ENCODE results near the gene POLR3H.
"Not testable (repeated sequence)": the region's sequence is repeated elsewhere in the genome, so short reads cannot be mapped to it uniquely, and the experiment has no call there.

Gene POLR3H

DNA sequence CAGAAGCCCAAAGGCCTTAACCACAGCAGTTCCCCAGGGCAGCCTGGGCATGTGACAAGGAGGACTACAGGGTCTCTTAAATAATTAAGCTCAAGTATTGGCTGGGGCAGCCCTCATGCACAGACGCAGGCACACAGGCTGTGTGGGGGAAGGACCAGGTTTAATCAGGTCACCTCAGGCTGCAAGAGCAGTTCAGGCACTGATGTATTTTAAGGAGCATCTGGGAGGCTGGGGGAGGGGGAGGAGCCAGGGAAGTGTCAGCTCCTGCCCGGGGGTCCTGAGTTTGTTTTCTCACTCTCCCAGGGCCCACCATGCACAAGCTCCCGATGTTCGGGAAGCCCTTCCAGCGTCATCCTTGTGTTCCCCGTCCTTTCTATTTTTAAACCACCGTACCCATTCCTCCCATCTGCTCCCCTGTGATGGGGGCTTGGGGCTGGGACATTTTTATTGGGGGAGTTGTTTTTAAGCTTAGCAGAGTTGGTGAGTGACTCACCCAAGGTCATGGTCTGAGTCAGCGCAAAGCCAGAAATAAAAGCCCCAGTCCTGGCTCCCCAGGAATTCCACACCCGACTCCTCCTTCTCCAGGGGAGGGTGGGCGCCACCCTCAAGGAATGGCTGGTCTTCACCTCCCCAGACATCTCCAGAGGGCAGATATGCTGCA, 18.9 kb upstream of the POLR3H start:
- DNase-seq = no peak

DNA sequence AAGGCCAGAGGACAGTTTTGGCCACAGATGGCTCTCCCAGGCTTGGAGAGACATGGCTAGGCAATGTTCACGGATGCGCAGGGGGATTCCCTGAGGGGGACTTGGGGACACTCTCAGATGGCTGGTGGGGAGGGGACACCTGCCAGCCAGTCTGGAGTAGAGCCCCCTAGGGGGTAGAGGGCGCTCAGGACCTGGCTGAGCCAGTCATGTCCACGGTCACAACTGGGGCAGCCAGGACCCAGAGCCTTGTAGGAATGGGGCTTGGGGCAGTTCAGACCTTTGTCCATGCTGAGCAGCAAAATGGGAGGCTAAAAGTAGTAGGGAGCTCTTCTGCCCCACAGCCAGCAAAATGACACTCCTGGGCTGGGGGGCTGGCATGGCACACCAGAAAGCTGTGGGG, 18.2 kb upstream of the POLR3H start:
- no peak for DNase-seq

DNA sequence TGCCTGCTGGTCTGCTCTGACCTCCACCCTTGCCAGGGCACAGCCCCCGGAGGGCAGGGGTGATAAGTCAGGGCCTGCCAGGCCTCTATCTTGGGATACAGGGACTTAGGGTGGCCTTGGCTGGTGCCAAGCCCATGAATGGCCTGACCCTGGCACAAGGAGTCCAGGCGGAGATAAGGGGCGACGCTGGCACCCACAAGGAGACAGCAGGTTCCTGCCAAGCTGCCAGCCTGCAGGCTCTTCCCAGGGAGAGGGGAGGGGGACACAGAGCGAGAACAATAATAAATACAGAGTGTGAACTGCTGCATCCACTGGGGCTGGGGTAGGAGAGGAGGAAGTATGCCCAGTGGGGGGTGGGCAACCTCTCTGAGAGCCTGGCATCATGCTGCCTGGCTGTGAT, 17.5 kb upstream of the POLR3H start:
- no peak for DNase-seq

DNA sequence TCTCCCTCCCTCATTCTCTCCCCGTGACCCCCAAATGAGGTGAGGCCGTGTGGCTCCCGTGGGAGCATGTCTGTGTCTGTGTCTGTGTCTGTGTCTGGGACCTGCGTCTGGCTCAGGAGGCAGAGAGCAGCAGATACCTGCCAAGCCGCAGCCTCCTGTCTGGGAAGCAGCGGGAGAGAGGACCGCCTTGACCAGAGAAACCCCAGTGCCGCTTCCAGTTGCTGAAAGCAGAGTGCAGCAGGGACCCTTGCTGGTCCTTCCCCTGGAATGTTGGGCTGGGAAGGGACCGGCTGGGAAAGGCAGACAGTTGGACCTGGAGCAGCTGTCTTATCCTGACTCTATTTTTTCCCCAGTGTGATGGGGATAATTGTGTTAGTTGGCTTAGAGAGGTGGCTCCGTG, 17.1 kb upstream of the POLR3H start:
- no peak for DNase-seq

DNA sequence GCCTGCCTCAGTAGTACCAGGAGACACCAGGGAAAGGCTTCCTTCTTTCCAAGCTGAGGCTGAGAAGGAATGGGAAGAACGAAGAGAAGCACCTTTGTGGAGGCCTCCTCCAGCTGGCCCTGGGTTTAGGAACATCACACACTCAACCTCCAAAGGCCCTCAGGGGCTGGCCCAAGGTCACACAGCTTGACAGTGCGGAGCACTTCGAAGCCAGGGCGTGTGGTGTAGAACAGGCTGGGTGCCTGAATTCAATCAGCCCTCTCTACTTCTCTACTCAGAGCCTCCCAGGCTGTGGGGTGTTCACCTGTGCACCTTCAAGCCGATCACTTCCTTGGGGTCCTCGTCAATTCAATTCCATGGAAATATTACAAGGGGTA, 15.8 kb upstream of the POLR3H start:
- DNase-seq = no peak

DNA sequence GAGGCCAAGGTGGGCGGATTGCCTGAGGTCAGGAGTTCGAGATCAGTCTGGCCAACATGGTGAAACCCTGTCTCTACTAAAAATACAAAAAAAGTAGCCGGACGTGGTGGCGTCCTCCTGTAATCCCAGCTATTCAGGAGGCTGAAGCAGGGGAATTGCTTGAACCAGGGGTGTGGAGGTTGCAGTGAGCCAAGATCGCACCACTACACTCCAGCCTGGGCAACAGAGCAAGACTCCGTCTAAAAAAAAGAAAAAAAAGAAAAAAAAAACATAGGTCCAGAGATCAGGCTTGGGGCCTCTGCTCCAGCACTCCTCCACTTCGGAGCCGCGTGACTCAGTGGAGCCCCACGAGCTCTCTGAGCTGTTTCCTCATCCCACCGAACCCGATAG, 14.0 kb upstream of the POLR3H start:
- not testable (repeated sequence) for DNase-seq

DNA sequence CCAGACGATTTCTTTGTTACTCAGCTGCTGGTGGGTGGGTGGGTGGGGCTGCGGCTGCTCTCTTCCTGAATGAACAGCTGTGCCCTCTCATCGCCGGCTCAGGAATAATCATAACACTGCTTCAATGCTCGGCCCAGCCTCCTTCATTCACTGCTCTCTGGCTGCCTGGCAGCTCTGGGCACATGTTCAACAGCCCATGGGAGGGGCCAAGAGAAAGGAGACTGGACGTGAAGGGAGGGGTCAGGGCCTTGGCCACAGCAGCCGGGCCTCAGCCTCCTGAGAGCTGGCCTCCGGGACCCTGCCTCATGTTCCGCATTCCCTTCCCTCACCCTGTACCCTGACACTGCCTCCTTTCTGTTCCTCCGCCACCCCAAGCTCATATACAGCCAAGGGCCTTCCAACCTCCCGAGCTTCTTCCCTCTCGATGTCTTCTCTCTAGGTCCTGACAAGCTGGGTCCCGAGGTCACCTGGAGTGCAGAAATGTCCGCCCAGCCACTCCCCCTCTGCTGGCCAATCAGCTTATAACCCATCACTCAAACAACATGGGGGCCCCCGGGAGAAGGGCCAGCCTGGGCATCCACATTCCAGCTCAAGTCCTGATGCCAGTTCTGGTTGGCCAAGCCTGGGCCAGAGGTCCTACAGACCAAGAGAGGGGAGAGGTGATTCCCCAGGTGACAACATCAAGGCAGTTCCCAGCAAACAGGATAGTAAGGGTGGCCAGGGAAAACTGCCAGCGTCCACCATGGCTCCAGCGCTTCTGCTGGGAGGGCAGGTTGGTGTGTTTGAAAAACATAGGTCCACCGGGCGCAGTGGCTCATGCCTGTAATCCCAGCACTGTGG, 13.4 kb upstream of the POLR3H start:
- peak; percentile 23 for DNase-seq

DNA sequence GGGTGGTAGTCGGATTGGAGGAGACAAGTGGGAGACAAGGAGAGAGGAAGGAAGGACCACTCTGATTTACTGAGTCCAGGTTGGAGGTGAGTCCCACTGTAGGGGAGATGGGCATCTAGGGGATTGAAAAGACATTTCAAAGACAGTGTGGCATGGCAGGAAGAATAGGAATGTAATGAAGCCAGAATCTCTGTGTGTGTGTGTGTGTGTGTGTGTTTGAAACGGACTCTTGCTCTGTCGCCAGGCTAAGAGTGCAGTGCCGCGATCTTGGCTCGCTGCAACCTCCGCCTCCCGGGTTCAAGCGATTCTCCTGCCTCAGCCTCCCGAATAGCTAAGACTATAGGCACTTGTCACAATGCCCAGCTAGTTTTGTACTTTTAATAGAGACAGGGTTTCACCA, 12.3 kb upstream of the POLR3H start:
- DNase-seq = no peak

DNA sequence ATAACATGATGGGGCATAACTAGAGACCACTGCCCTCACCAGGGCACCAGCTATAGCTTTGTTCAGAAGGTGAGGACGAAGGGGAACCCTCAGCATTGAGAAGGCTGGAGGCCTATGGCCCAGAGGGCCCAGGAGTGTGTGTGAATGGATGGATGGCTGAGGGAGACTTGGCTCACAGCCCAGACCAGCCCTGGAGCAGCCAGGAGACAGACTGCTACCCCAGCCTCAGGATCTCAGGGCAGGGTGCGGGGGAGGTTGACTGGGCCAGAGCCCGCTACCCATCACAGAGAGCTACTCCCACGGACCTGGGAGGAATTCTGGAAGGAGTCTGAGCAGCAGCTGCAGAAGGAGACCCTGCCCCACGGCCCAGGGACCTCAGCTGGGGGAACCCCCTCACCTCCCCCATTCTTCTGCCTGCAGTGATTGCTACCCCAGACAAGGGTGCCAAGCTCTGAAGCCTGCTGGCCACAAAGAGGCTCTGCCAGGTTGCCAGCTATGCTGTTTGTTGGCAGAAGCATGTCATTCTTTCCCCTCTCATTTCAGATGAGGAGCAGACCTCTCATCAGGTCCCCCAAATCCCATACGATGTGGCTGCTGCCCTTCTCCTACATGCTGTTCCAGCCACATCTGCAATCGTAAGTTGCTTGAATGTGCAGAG, 11.2 kb upstream of the POLR3H start:
- no peak for DNase-seq

DNA sequence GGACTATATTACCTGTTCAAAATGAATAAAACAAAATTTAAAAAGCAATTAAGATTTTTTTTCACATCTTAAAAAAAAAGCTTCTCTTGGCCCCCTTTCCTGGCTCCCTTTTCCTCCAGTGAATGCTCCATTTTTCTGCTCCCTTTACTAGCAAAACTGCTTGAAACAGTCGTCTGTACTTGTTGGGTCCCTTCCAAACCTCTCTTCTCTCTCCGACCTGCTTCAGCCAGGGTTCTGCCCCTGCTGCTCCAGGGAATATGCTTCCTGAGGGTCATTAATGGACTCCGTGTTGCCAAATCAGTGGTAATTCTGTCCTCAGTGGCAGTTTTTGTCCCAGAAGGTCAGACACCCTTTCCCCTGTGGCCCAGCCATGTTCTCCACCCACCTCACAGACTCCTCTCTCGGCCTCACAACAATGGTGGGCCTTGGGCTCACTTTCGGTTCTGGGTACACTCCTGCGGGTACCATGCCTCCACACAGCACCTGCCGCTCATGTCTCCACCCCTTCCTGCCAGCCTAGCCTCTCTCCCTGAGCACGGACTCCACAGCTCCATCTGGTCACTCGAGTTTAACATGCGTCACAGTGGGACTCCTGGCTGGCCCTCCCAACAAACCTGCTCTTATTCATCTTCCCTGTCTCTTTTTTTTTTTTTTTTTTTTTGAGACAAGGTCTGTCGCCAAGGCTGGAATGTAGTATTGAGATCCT, 7.8 kb upstream of the POLR3H start:
- no peak for DNase-seq

DNA sequence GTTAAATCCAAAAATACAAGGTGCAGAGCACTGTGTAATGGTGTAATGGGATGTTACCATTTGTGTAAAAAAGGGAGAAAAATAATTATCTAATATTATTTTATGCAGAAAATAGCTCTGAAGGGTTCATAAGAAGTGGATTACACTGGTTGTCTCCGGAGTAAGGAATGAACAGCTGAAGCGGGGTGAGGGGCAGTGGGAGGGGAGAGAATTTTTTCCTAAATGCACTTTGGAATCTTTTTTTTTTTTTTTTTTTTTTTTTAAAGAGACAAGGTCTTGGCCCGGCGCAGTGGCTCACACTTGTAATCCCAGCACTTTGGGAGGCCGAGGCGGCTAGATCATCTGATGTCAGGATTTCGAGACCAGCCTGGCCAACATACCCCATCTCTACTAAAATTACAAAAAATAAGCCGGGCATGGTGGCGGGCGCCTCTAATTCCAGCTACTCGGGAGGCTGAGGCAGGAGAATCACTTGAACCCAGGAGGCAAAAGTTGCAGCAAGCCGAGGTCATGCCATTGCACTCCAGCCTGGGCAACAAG, 6.8 kb upstream of the POLR3H start:
- DNase-seq = no peak

DNA sequence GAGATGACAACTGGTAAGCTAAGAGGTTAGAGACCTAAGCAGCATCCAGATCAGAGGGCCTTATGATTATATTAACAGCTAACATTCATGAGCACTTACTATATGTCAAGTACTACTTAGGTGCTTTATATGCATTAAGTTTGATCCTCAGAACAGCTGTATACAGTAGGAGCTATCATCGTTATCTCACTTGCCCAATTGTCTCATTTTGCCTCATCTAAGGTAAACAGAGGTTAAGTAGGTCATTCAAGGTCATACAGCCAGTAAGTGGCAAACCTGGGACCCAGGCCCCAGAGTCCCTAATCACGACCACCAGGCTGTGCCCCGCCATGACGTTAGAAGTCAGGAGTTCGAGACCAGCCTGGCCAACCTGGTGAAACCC, 4.6 kb upstream of the POLR3H start:
- DNase-seq = no peak

DNA sequence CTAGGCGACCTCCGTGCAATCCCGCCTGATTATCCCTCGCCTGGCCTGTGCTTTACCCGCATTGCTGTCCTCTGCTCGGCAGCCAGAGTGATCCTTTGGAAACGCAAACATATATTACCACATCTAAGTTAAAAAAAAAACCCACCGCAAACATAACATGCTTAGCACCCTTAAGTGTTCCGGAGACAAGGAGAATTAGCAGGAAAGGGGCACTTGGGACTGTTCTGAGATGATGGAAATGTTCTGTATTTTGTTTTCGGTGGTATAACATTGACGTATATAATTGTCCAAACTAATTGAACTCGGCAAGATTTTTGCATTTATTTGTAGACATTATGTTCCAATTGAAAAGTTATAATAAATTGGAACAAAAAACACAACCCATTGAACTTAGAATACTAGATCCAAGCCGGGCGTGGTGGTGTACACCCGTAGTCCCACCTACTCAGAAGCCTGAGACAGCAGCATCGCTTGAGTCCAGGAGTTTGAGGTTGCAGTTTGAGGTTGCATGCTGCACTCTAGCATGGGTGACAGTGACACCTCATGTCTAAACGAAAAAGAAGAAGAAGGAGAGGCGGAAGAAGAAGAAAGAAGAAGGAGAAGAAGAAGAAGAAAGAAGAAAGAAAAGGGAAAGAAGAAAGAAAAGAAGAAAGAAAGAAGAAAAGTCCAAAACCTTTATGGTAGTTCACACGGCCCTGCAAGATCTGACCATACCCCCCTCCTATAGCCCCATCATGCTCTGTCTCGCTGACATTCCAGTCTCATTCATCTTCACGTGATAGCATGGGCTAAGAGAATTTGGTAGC, 604 bp upstream of the POLR3H start:
- no peak for DNase-seq

DNA sequence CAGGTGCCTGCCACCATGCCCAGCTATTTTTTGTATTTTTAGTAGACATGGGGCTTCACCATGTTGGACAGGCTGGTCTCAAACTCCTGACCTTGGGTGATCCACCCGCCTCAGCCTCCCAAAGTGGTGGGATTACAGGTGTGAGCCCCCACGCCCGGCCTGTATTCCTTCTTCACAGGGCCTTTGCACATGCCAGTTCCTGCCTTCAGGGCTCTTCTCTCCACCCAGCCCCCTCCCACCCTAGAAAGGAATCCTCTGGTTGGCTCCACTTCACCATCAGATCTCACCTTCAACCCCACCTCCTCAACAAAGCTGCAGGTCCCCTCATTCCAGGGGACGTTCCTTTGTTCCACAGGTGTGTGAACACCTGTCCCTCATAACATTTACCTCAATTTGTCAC, 2.0 kb downstream of the POLR3H start:
- no peak for DNase-seq

DNA sequence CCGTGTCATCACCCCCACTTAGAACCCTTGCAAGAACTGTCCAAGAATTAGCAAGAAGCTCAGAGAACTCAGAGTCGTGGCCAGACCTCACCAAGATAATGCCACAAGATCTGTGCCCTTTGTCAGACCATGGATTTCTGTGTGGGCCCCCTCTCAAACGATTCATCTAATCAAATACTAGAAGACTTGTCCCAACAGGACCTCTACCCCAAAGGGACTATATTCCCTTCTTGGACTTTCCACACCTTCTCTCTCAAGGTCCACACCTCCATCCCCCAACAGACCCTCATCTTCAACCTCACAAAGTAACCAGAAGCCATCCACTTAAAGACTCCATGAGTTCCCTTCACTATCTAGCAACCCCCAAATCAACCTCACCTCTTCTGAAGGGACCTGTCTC, 2.8 kb downstream of the POLR3H start:
- DNase-seq = no peak

DNA sequence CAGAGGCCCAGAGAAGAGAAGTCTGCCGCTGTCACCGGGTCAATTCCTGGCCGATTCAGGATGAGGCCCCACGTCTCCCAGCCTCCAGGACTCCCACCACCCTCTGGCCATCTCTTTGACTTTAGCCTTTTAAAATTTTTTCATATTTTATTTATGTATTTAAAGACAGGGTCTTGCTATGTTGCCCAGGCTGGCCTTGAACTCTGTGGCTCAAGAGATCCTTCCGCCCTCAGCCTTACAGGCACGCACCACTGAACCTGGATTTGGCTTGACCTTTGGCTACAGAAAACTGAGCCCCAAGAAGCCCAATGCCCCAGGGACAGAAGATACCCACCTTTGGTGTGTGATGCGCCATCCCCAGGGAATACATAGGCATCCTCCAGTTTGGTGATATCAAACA, 3.9 kb downstream of the POLR3H start:
- no peak for DNase-seq

DNA sequence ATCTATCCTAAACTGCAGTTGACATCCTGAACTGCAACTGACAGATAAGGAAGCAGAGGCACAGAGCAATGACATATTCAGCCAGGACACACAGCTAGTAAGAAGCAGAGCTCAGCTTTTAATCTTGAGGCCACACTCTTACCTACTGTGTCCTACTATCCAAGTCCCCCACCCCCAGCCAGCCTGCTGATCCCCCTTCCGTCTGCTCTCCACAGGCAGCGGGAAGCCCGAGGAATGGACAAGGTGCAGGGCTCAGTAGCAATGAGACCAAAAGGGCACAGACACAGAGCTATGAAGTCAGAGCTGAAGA, 4.3 kb downstream of the POLR3H start:
- DNase-seq = no peak

DNA sequence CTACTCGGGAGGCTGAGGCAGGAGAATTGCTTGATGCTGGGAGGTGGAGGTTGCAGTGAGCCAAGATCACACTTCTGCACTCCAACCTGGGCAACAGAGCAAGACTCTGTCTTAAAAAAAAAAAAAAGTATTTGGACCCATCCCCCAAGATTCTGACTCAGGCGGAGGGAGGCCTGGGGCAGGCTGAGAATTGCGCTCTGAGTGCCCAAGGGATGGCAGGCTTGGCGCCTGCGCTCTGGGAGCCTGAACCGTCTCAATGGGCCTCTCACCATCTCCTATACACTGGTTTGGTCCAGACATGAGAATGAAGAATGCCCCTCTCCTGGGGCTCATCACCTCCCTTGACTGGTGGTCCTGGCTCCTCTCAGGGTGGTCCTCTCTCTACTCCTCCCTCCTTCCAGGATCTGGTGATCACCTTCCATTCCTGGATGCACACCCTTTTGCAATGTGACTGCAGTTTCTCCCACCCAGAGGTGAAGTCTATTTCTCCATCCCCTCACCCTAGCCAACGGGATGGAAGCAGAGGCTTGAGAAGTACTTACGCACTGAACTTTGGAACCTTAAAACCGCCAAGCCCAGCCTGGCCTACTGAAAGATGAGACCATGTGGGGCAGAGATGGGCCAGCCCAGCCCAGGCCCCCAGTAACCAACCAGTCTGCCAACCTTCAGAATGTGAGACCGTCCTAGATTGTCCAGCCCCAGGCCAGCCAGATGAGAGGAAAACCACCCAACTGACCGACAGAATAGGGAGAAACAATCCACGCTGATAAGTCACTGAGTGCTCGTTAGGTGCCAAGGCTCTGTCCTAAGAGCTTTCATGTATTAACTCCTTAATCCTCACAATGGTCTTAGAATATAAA, 4.9 kb downstream of the POLR3H start:
- DNase-seq = no peak

DNA sequence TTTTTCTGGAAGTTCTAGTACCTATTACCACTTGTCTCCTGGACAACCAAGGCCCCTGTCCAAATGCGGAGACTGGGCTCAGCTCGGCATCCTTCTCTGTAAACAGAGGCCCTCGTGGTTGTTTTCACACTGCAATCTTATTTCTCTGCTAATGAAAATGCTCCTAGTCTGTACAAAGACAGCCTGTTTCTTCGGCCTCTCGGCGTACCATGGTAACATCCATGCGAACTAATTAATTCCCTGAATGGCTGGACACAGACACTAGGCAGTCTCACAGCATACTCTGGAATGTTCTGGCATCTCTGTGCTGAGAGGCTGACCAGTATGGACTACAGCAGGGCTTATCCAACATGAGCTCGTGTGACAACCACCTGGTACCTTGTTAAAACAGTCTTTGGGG, 5.7 kb downstream of the POLR3H start:
- no peak for DNase-seq

DNA sequence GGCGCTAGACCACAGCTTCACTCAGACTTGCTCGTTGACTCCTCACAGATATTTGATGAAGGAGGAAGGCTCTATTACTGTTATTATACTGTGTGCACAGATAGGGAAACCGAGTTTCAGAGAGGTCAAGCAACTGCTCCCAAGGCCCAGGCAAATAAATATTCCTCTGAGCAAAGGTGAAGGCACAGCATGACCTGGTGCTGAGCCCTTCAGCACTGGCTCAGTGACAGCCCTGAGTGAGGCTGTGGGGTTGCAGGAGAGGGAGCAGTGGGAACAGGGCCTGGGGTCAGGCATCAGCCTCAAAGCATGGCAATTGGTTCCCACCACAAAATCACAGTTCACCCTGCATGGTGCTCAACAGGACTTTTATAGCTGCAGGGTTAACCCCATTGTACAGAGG, 7.1 kb downstream of the POLR3H start:
- no peak for DNase-seq

DNA sequence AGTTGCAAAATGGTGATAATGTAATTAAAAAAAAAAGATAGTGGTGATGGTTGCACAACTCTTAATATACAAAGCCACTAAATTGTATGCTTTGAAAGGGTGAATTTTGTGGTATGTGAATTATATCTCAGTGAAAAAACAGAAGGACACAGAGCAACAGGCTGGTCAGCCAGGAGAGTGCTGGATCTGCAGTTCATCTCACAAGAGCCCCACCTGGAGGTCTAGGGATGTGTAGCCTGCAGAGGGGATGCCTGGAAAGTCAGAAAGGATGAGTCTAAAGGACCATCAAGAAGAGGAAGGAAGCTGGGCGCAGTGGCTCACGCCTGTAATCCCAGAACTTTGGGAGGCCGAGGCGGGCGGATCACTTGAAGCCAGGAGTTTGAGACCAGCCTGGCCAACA, 9.0 kb downstream of the POLR3H start:
- no peak for DNase-seq

DNA sequence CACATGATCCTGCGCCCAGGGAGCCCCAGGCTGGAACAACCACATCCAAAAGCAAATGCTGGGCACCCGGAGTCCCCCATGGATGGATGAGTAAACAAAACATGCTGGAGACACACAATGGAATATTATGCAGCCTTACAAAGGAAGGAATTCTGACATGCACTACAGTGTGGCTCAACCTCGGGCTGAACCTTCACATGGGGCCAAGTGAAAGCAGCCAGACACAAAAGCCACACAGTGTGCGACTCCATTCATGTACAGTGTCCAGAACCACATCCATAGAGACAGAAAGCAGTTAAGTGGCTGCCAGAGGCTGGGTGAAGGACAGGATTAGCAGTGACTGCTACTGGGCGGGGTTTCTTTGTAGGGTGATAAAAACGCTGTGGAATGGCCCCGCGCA, 10.1 kb downstream of the POLR3H start:
- no peak for DNase-seq
